ENCODE data around the gene NUDT1.

The NUDT1 gene

DNA sequence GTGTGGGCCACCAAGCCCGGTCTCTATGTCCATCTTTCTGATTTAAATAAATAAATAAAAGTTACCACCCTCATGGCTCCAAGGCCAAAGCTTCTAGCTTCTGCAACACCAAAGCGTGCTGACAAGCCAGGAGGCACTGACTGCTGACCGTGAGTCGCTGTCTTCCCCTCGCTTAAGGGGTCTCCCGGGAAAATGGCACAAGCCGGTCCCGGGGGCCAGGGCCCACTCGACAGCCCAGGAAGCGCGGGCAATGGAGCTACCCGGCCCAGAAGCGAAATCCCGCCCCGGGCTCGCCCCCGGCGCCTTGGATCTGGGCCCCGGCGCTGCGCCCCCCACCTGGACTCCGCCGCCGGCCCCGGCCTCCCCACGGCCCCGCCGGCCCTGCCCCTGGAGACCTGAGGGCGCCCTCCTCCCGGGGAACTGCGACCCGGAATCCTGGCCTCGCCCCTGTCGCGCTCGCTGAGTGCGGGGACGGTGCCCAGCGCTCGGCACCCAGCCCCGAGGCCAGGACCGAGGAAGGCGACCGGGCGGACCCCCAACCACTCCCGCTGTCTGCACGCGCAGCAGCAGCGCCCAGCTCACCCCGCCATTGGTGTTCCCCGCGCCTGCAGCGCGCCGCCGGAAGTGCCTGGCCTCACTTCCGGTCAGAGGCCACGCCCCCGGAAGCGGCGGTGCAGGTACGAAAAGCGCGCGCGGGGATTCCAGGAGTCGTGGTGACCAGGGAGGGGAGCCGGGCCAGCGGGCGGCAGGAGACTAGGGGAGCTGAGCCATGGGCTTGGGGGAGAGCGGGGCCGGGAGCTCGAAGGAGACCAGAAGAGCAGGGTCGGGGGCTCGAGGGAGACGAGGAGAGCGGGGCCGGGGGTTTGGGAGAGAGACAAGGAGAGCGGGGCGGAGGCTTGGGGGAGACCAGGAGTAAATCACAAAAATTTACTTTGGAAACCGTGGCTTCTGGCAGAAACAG is at the start of gene NUDT1, which contains the start of gene MRM2:
Gene NUDT1 (plus strand): TSS at position 647 of the 961 bp plus-strand sequence. CDS start 2,349 bp downstream, outside the sequence.
Gene MRM2 (minus strand): TSS at position 626 of the 961 bp plus-strand sequence. CDS start 36 bp downstream, at position 590.
- peak; percentile 89 for DNase-seq

DNA sequence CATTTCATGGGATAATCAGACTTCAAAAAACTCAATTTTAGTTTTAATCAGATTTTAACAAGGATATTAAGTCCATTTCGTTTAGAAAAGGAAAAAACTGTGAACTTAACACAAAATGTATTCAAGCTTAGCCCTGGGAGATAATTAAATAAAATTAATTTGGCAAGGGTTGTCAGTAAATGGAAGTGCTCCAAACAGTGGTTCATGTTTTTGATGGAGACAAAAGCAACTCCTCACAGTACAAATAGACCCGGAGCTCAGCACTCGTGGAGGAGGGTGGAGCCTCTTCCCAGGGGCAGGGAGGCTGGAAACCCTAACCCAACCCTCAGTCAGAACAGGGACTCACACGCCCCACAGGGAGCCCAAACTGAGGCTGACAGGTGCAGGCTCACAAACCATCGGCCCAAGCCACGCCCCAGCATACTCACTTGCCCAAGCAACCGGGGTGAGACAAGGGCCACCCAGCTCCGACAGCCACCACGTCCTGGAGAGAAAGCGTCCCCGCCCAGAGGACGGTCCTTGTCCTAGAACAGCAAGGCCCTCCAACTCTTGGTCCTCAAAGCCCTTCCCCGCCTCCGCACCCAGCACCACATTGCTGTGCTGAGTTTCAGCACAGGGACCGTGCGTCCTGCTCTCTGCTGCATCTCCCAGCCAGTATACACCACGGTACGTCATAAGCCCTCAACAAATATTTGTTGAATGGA is 49.0 kb upstream of the NUDT1 start:
- DNase-seq: no peak

DNA sequence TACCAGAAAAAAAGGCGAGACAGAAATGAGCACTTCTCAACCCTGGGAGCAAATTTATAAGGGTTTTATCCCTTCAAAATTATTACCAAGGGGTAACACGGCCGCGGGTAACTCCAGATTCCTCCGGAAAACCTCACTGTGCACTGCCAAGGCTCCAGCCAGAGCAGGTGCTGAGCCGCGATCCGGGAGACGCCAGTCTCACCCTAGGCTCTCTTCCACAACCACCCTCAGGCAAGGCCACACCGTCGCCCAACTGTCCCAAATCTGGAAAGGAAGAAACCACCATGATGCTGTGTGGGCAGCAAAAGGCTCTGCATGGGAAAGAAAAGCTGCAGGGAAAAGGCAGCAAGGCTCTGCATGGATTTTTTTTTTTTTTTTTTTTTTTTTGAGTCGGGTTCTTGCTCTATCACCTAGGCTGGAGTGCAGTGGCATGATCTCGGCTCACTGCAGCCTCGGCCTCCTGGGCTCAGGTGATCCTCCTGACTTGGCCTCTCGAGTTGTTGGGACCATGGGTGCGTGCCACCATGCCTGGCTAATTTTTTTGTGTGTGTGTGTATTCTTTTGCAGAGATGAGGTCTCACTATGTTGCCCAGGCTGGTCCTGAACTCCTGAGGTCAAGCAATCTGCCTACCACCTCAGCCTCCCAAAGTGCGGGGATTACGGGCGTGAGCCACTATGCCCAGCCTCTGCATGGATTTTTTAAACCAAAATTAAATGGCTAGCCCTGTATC is 48.3 kb upstream of the NUDT1 start:
- DNase-seq: no peak

DNA sequence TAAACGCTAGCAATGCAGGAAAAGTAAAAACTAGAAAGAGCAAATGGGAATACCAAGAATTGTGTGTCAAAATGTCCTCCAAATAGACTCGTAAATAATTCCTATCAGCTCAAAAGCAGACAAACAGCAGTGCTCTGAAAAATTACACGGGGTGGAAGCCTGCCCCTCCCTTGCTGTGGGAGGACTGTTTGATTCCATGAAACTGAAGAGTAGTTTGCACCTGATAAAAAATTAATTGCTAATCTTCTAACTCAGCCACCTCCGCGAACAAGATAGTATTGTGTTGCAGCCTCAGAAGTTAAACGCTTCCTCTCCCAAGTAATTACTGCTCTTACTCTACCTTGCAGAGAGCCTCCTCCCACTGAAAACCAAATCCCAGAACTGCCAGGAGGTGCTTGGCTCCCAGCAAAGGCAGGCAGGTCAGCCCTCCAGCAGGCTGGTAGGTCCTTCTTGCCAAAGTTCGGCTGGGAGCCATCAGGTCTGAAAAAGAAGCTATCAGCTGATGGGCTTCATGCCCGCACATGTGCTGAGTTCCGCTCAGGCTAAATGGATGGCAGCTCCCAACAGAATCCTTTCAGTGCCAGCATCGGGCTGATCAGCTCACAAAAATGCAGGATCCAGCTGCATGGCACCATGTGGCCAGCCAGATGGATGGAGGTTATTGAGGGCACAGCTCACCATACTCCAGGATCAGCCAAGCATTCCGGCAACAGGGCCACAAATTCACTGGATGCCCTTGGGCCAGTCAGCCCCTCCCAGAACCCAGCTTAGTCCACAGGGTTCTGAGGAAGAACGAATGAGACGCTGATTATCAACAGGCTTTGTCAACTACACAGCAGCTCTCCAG is 46.4 kb upstream of the NUDT1 start:
- DNase-seq: peak; percentile 20

DNA sequence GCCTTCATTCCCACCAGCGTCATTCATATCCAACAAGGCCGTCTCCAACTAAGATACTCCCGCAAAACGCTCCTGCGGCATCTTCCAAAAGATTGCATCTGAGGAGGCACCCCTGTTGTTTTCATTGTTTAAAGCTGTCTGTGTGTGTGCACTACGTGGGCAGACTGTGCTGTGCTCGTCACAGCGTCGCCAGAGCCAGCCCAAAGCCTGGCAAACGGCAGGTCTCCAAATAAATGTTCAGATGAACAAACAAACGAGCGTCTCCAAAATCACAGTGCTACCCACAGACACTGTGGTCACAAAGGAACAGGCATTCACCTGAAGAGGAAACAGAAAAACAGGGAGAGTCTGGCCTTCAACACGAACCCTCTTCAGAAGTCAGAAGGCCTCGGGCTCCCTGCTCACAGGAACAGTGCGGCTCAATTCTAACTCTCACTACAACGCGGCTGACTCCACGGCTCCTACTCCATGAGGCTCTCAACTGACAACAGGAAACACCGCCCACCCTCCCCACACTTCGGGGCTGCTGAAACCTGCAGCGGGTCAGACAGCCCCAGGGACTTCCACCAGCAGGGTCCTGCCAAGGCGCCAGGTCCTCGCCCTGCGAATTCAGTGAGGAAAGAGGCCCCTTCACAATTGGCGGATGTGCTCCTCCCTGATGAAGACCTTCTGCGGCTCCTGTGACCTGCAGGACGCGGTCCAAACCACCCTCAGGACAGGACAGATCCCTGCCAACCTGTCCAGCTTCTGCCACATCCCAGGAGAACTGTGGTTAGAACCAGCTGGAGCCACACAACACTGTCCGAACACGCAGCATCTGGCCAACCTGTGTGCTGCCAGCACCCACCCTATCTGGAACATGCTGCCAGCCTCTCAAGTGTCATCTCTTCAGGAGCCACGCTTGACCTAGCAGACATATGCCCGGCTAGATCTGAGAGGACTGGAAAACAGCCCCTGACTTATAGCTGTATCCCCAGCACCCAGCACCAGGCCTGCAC is 45.3 kb upstream of the NUDT1 start:
- no peak for DNase-seq

DNA sequence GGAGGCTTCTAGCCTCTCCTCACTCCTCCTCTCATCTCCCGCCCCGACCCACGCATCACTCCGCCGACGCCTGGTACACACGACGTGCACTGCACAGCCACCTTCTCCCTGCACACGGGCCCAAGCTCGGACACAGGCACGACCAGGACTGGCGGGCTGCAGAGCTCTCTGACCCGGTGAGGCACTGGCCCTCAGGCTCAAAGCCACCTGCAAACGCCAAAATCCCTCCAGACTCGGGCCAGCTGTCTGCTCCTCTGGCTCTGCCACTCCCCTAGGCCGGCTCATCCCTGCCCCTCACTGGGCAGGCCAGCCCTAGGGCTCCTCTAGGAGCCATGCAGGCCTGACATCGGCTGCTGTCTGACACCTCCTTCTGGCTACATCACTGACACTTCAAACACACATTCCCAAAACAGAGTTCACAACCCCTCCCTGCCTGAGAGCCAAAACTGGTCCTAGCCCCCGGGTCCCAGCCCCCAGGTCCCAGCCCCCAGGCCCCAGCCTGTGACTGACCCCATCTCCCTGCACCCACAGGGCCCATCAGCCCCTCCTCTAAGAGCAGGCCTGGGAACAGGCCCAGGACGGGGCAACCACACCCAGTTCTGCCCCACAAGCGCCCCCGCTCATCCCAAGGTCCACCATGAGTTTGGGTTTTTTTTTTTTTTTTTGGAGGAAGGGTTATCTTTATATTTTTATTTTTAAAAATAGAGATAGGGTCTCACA is 44.4 kb upstream of the NUDT1 start:
- no peak for DNase-seq

DNA sequence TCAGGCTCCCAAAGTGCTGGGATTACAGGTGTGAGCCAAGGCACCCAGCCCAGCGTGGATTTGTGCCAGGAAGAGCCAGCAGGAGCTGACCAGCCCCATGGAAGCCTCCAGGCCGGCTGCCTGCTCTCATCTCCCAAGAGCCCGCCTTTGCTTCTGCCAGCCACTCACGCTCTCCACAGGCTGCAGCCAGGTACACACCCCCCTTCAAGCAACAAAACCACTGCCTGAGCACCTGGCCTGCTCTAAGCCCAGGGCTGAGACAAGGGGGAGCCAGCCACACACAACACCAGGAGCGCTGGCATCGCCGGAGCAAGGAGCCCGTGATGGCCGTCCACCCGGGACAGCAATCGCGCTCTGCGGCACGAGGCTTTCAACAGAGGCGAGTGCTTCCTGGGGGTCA is 43.8 kb upstream of the NUDT1 start:
- DNase-seq: no peak

DNA sequence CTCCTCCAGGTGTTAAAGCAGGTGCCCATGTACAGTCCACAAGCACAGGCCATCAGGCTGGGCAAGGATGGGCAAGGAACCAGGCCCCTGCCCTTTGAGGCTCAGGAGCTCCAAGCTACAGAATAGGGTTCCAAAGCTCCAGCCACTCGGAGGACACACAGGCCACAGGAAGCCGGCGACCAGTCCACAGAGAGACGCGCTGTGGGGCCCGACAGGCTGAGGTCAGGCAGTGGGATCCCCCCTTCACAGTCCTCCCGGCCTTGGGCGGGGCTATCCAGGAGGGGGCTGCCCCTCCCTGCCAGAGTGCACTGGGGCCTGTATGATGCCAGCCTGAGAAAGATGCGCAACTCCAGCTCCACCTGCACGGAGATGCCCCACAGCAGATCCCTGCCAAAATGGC is 43.3 kb upstream of the NUDT1 start:
- DNase-seq: no peak

DNA sequence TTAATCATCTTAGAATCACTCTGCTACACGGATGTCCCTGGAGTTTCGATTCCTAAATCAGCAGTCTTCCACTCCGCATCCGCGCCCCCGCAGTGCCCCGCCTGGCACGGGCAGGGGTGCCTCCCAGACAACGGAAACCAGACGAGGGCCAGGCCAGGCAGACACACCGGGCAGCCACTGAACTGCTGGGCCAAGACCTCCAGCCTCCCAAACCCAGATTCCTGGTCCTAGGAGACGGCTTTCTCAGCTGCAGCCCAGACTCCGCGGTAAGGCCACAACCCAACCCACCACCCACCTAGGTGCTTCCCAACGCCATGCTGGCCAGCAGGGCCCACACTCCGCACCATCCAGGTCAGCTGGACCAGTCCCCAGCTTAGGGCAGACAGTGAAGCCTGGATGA is 42.5 kb upstream of the NUDT1 start:
- no peak for DNase-seq

DNA sequence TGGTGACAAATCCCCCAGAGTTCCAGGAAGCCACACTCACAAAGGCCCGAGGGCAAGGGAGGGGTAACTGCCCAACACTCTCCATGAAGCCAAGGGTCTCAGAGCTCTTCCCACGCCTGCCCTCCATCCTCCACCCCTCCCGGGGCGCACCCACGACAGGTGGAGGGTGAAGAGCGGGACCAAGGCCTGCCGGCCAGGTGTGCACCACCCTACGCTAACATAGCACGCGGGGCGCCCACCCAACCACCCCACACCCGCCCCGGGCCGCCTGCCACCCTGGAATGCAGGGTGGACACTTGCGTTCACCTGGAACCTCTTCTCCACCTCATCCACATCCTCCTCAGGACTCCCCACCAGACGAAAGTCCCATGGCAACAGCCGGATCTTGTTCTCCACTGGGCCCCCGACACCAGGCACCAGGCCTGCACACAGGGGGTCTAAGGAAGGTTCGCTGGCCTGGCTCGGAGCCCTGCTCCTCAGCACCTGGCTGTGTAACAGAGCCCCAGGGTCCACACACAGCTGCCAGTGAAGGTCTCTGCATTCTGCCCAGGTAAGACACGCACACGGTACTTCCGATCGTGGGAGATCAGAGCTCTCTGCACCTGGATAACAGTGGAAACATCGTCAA is 42.0 kb upstream of the NUDT1 start:
- no peak for DNase-seq

DNA sequence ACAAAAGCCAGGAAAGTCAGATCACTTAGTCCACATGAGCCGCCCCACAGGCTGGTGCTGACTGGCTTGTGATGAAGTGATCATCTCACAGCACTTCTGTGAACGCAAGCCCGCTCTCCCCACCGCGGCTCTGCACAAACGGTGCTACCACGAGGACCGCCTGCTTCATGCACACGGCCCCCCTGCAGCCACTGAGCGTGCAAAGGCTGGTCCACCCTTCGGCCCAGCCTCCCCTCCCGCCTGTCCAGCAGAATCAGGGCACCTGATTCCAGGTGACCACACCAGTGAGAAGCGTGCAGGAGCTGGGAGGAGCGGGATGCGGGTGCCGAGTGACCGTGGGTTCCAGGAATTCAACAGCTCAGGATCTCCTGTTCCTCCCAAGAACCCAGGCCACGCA is 41.4 kb upstream of the NUDT1 start:
- no peak for DNase-seq

DNA sequence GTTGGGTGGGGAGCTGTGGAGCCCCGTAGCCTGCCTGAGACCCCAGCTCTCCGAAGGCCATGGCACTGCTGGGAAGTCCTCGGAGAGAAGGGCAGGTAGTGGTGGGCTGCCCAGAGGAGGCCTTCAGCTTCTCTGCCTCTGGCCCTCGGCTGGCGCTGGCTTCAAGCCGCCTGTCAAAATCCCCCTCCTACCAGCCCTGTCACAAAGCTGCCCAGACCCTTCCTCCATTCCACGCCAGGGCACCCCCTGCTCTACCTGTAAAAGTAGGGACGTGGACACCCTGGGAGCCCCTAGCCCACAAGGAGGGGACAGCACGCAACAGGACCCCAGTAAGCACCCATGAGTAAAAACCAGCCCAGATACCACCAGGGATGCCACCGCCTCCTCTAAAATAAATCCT is 40.9 kb upstream of the NUDT1 start:
- DNase-seq: no peak

DNA sequence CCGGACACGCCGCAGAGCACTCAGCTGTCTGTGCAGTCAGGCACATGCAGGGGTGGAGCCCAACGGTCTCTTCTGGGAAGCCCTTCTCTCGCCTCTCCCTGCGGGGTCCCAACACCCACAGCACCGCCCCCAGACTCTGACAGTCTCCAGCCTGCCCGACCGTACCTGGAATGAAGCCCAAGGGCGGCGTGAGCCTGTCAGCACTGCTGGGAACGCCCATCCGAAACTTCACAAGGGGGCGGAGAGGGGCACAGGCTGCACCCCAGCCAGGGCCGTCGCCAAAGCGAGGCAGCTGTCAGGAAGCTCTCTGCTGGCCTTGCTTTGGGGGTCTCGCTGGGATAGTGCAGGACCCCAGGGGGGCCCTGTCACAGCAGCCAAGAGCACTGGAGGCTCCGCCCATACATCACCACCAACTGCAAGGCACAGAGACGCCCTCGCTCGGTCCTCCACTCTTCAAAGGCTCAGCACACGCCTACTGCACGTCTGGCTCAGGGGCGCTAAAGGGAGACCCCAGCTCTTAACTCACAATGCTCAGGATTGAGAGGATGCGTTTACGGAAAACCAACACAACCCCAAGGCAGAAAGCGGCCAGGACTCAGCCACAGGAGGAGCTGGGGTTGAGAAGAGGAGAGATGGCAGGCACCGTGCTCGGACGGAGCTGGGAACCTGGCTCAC is 40.2 kb upstream of the NUDT1 start:
- DNase-seq: no peak

DNA sequence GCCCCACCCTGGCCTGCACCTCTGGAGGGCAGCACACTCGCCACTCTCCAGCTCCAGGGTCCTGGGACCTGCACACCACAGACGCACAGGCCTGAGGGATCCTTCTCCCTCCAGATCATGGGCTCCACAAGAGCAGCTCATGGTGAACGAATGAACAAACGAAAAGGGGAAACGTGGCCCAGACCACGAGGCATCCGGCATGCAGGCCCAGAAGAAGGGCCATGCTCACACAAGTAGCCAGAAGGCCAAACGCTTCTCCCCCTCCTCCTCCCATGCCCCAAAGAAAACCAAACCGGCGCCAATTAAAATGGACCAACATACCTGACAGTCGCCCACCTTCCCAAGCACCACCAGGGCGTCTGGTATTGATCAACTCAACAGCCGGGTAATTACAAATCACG is 39.7 kb upstream of the NUDT1 start:
- DNase-seq: no peak

DNA sequence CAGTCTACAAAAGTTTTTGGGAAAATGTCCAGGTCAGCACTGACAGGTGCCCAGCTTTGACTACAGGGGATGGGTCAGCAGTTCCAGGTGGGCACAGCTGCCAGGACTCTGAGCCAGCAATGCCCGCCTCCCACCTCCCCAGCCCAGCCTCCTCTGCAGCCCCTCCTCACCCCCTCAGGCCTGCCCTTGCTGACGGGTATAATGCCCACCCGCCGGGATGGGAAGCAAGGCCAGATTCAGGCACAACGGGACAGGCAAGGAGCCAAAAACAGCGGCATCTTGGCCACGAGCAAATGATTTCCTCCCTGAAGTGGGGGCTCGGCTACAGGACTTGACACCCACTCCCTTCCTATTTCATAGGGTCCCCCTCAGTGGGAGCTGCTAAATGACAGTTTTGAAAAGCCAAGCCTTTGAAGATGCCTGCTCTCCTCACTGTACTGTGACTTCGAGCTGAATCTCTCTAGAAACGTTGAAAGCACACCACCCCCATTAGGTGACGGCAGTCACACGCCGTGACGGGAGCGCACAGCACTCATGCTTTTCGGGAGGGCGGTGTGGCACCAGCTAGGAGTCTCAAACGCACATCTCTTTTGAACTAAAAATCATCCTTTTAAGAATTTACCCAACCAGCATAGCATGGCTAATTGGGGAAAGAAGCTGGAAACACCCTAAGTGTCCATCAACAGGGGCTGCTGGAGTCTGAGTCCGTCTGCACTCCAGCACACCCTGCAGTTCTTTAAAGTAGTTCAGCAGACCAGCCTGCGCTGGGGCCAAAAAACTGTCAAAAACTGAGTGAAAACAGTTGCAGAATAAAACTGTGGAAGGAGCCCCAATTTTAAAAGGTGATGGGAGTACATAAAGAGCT is 38.9 kb upstream of the NUDT1 start:
- no peak for DNase-seq

DNA sequence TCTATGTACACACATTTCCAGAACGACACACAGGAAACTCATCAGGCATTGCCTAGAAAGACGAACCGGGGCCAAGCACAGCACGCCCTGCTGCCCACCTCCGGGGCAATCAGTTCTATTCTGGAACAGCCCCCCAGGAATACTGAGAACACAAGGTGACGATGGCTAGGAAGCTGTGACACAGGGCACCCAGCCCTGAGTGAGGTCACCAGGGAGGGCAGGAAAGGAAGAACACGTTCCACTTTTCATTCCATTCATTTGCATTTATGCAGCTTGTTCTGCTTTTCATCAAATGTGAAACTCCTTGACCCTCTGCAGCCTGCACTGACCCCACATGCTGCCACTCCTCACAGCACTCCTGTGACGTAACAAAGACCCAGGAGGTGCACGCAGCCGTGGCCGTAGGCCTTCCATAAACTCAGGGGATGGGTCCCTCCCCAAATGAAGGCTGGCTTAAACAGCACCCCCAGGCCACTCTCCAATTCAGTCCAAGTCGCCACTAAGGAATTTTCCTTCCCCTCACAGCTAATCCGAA is 38.2 kb upstream of the NUDT1 start:
- DNase-seq: no peak

DNA sequence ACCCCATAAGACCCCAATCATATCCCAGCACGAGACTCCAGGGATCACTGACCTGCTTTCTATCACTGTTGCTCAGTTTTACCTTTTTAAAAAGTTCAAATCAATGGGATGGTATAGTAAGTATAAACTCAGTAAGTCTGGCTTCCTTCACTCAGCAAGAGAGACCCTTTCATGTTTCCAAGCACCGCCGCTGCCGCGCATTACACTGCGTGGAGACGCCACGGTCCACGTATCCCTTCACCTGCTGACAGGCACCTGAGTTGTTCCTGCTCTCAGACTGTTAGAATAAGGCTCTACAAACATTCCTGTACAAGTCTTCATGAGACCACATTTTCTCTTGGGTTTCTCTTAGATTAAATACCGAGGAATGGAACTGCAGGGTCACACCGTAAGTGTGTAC is 37.6 kb upstream of the NUDT1 start:
- DNase-seq: no peak
